Measurements from ENCODE around the gene CDH13. TPM values are rescaled to one million over a fixed set of nuclear protein-coding genes. Genes with fewer than 3 reads are reported as not detected.

Gene CDH13
- polyA plus RNA-seq, 1 experiment, result 113 TPM

GRCh38 chr16:83102336-83102735 lies 475.6 kb downstream of the CDH13 start:
- DNase-seq (ENCODE audit: low read depth), result no peak
- POLR2A ChIA-PET, result no interaction called here
- Histone ChIP-seq H3K4me3 (ENCODE audit: low read depth, low read length) (no peak overlapping the region), H3K36me3 (ENCODE audit: control insufficient read depth, insufficient read depth, low read length) (no peaks in the 10 kb centered on the region), H3K27me3 (ENCODE audit: control insufficient read depth, insufficient read depth, low read length) (no peaks in the 10 kb centered on the region)
- TF ChIP-seq, protein P1, sequence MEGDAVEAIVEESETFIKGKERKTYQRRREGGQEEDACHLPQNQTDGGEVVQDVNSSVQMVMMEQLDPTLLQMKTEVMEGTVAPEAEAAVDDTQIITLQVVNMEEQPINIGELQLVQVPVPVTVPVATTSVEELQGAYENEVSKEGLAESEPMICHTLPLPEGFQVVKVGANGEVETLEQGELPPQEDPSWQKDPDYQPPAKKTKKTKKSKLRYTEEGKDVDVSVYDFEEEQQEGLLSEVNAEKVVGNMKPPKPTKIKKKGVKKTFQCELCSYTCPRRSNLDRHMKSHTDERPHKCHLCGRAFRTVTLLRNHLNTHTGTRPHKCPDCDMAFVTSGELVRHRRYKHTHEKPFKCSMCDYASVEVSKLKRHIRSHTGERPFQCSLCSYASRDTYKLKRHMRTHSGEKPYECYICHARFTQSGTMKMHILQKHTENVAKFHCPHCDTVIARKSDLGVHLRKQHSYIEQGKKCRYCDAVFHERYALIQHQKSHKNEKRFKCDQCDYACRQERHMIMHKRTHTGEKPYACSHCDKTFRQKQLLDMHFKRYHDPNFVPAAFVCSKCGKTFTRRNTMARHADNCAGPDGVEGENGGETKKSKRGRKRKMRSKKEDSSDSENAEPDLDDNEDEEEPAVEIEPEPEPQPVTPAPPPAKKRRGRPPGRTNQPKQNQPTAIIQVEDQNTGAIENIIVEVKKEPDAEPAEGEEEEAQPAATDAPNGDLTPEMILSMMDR (IDR thresholded peaks at IDR 0.05; ENCODE audit: insufficient read depth, low read depth, low read length), result no peak
- CTCF ChIA-PET, result no interaction called here

- no peaks in the 10 kb centered on the region for H3K36me3 ChIP-seq (ENCODE audit: control insufficient read depth, insufficient read depth, low read length)
- TF ChIP-seq, protein P1 (IDR thresholded peaks at IDR 0.05; ENCODE audit: insufficient read depth, low read depth, low read length), result no peak
- H3K27me3 ChIP-seq (ENCODE audit: control insufficient read depth, insufficient read depth, low read length), result no peaks in the 10 kb centered on the region
- no peak overlapping the region for H3K4me3 ChIP-seq (ENCODE audit: low read depth, low read length)
- POLR2A ChIA-PET, result no interaction called here
- DNase-seq (ENCODE audit: low read depth), result no peak
- CTCF ChIA-PET, result interaction anchor here (0.6 kb wide), 1 partner anchor 367 kb away, joined by 3 read pairs; no protein-coding TSS in a partner anchor
Measured at GRCh38 chr16:83105279-83106077, 478.7 kb downstream of the CDH13 start.

DNA sequence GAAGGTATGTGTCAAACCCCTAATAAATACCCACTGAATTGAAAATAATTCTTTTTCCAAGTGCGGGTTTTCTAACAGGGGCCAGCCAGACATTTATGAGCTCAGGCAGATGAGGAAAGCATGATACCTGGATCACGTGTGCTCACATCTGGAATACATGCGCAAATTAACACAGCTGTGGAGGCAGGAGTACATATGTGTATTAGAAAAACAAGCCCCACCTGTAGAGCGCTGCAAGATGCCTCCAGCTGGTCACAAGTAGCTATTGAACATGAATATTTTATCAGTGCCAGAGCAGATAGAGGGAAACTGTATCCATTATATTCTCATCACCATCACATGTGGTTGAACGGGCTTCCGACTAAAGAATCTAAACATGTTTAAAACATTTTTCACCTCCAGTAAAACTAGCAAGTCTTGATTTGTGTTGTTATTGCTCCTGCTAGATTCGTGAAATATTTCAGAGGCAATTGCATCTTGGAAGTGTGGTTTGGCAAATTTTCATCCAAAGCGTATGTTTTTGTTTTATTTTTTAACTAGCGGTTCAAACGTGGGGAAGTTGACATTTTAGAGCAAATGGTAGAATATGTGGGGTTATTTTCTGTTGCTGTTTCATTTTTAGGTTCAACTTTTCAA lies 482.8 kb downstream of the CDH13 start:
- no peaks in the 10 kb centered on the region for H3K36me3 ChIP-seq (ENCODE audit: control insufficient read depth, insufficient read depth, low read length)
- peak; percentile 16 for DNase-seq (ENCODE audit: low read depth)
- CTCF ChIA-PET, result interaction anchor here (0.5 to 0.6 kb wide), 2 partner anchors 651 to 769 kb away, joined by 3 read pairs; no protein-coding TSS in a partner anchor
- POLR2A ChIA-PET, result no interaction called here
- no peak overlapping the region for H3K4me3 ChIP-seq (ENCODE audit: low read depth, low read length)
- H3K27me3 ChIP-seq (ENCODE audit: control insufficient read depth, insufficient read depth, low read length), result no peaks in the 10 kb centered on the region
- TF ChIP-seq, protein P1 (IDR thresholded peaks at IDR 0.05; ENCODE audit: insufficient read depth, low read depth, low read length), result 0 out of 2 replicates have a peak, but pooled peaks have one; percentile 17

GRCh38 chr16:83110269-83110668 lies 483.5 kb downstream of the CDH13 start:
- no peaks in the 10 kb centered on the region for H3K27me3 ChIP-seq (ENCODE audit: control insufficient read depth, insufficient read depth, low read length)
- TF ChIP-seq, protein P1 (IDR thresholded peaks at IDR 0.05; ENCODE audit: insufficient read depth, low read depth, low read length), result no peak
- POLR2A ChIA-PET, result no interaction called here
- CTCF ChIA-PET, result no interaction called here
- no peaks in the 10 kb centered on the region for H3K36me3 ChIP-seq (ENCODE audit: control insufficient read depth, insufficient read depth, low read length)
- no peak overlapping the region for H3K4me3 ChIP-seq (ENCODE audit: low read depth, low read length)
- peak; percentile 19 for DNase-seq (ENCODE audit: low read depth)

- POLR2A ChIA-PET, result no interaction called here
- no peak overlapping the region for H3K4me3 ChIP-seq (ENCODE audit: low read depth, low read length)
- TF ChIP-seq, protein P1 (IDR thresholded peaks at IDR 0.05; ENCODE audit: insufficient read depth, low read depth, low read length), result peak; percentile 58
- no peaks in the 10 kb centered on the region for H3K36me3 ChIP-seq (ENCODE audit: control insufficient read depth, insufficient read depth, low read length)
- no peak for DNase-seq (ENCODE audit: low read depth)
- CTCF ChIA-PET, result interaction anchor here (0.7 kb wide), 1 partner anchor 103 kb away, joined by 3 read pairs; no protein-coding TSS in a partner anchor
- H3K27me3 ChIP-seq (ENCODE audit: control insufficient read depth, insufficient read depth, low read length), result no peaks in the 10 kb centered on the region
Measured at GRCh38 chr16:83113317-83113716, 486.5 kb downstream of the CDH13 start.
